Skeletal muscle cell (primary cell): ENCODE measurements around the gene PDE4D.

ENCODE experiments used
- DNase-seq: peaks from one replicate; pipeline ENCODE4 v3.0.0-alpha.2; 2010; ENCODE audit warnings: low read depth
- H3K4me3 ChIP-seq: 2 replicates; pipeline ENCODE4 v1.5.1; 2011; ENCODE audit warnings: low read depth, mild to moderate bottlenecking, control low read depth, low read length, moderate library complexity

The PDE4D gene

GRCh38 chr5:59521476-59521875 lies 372.1 kb downstream of the PDE4D start:
- DNase-seq, result no peak
- H3K4me3 ChIP-seq, result no peak overlapping the region

GRCh38 chr5:59519338-59519737 lies 374.2 kb downstream of the PDE4D start:
- DNase-seq, result no peak
- H3K4me3 ChIP-seq, result no peak overlapping the region

GRCh38 chr5:59517926-59518585 lies 375.5 kb downstream of the PDE4D start:
- DNase-seq, result peak; percentile 71
- no peak overlapping the region for H3K4me3 ChIP-seq

- no peak overlapping the region for H3K4me3 ChIP-seq
- no peak for DNase-seq
These were observed 377.4 kb downstream of the PDE4D start for GRCh38 chr5:59516161-59516560.

GRCh38 chr5:59506285-59506877 lies 387.1 kb downstream of the PDE4D start:
- no peak for DNase-seq
- no peak overlapping the region for H3K4me3 ChIP-seq

GRCh38 chr5:59504043-59504442 lies 389.5 kb downstream of the PDE4D start:
- no peak overlapping the region for H3K4me3 ChIP-seq
- DNase-seq, result no peak

- H3K4me3 ChIP-seq, result no peak overlapping the region
- DNase-seq, result no peak
These were observed 390.3 kb downstream of the PDE4D start for GRCh38 chr5:59503220-59503619.

GRCh38 chr5:59501316-59501715 lies 392.2 kb downstream of the PDE4D start:
- H3K4me3 ChIP-seq, result no peak overlapping the region
- no peak for DNase-seq

- DNase-seq, result no peak
- H3K4me3 ChIP-seq, result no peak overlapping the region
These were observed 393.5 kb downstream of the PDE4D start for GRCh38 chr5:59500014-59500413.

- H3K4me3 ChIP-seq, result no peak overlapping the region
- DNase-seq, result no peak
These were observed 396.3 kb downstream of the PDE4D start for GRCh38 chr5:59497207-59497606.

GRCh38 chr5:59496524-59497134 lies 396.9 kb downstream of the PDE4D start:
- no peak for DNase-seq

GRCh38 chr5:59491945-59492344 lies 401.6 kb downstream of the PDE4D start:
- H3K4me3 ChIP-seq, result no peak overlapping the region
- DNase-seq, result no peak

More at GRCh38 chr5:59496524-59497134, 396.9 kb downstream of the PDE4D start:
- H3K4me3 ChIP-seq, result no peak overlapping the region

GRCh38 chr5:59489551-59489950 lies 404.0 kb downstream of the PDE4D start:
- no peak for DNase-seq
- H3K4me3 ChIP-seq, result no peak overlapping the region

- no peak for DNase-seq
- H3K4me3 ChIP-seq, result no peak overlapping the region
These were observed 405.5 kb downstream of the PDE4D start for GRCh38 chr5:59487772-59488729.

- DNase-seq, result no peak
- H3K4me3 ChIP-seq, result no peak overlapping the region
These were observed 406.3 kb downstream of the PDE4D start for GRCh38 chr5:59487068-59487686.

- DNase-seq, result no peak
- no peak overlapping the region for H3K4me3 ChIP-seq
These were observed 407.0 kb downstream of the PDE4D start for GRCh38 chr5:59486508-59486907.

- no peak for DNase-seq
- H3K4me3 ChIP-seq, result no peak overlapping the region
These were observed 407.7 kb downstream of the PDE4D start for GRCh38 chr5:59485629-59486439.

- DNase-seq, result no peak
- no peak overlapping the region for H3K4me3 ChIP-seq
These were observed 408.4 kb downstream of the PDE4D start for GRCh38 chr5:59485107-59485506.

GRCh38 chr5:59484618-59485017 lies 408.9 kb downstream of the PDE4D start:
- H3K4me3 ChIP-seq, result no peak overlapping the region
- no peak for DNase-seq
